K562 (cell line): ENCODE measurements around the gene AFF3. TPM values are rescaled to one million over a fixed set of nuclear protein-coding genes. Genes with fewer than 3 reads are reported as not detected.

Experiments used
- ATAC-seq: fragments of 200-7000 bp; cut with Tn5 transposase; 3 replicates; pipeline ENCODE4 v1.9.1; 2020; ENCODE audit warnings: moderate library complexity
- BruUV-seq: library from RNA; stranded (reverse); fragments of 400-500 nt; replicated peaks from 2 replicates; lab custom pipeline; 2021; lab: Mats Ljungman, UMichigan
- CTCF ChIA-PET: fragments of 300-600 bp; formaldehyde crosslinking; extraction: SDS; loops from one replicate; lab custom pipeline; 2021; ENCODE audit warnings: low intra/inter-chr PET ratio; lab: Yijun Ruan, JAX
- POLR2A ChIA-PET: fragments of 300-600, 350-650 bp; sonication (Branson Sonifier 250); formaldehyde crosslinking; extraction: SDS; loops from one replicate; lab custom pipeline; 2021; ENCODE audit warnings: antibody characterized with exemption, inconsistent platforms; lab: Yijun Ruan, JAX
- DNase-seq, 4 experiments: peaks; one replicate each; pipeline versions ENCODE4 v3.0.0 to v3.0.0-alpha.2; 2011 to 2018; ENCODE audit warnings: low spot score in 3 of 4, mixed read lengths in 3 of 4; ENCODE audit errors: extremely low read depth in 1 of 4
- FAIRE-seq: peaks from 2 replicates; lab custom pipeline; 2011; peaks lifted over from hg19 to GRCh38; lab: Jason Lieb, UNC
- H2AFZ ChIP-seq: 2 replicates; pipeline ENCODE4 v1.6.0; 2011; ENCODE audit warnings: low read depth, low read length, control low read depth, inconsistent platforms
- H3K27ac ChIP-seq: fragments of 200-600 bp; 3 replicates; pipeline ENCODE4 v1.8.0; 2011; ENCODE audit warnings: low read depth, mild to moderate bottlenecking, control low read depth, inconsistent platforms, low read length, moderate library complexity, mixed read lengths; ENCODE audit errors: extremely low read depth
- H3K27me3 ChIP-seq, 2 experiments: fragments of 300-600 bp in 1 of 2; 2 replicates in 1 of 2; 3 replicates in 1 of 2; pipeline versions ENCODE4 v1.6.0 to v1.8.0; 2011; ENCODE audit warnings: inconsistent platforms in 2 of 2, low read length in 2 of 2, mild to moderate bottlenecking in 1 of 2, mixed read lengths in 1 of 2, moderate library complexity in 1 of 2; ENCODE audit not compliant: control insufficient read depth in 2 of 2, insufficient read depth in 2 of 2
- H3K36me3 ChIP-seq: fragments of 300-600 bp; 3 replicates; pipeline ENCODE4 v1.8.0; 2011; ENCODE audit warnings: mild to moderate bottlenecking, low read length, inconsistent platforms; ENCODE audit not compliant: control insufficient read depth, insufficient read depth
- H3K4me1 ChIP-seq, 2 experiments: fragments of 200-600 bp in 1 of 2; replicated peaks in 1 of 2; 2 replicates in 1 of 2; 3 replicates in 1 of 2; pipeline versions ENCODE4 v1.5.1 to v1.8.0; 2011; ENCODE audit warnings: inconsistent platforms in 2 of 2, low read length in 2 of 2, mild to moderate bottlenecking in 1 of 2, mixed read lengths in 1 of 2, moderate library complexity in 1 of 2; ENCODE audit not compliant: control insufficient read depth in 2 of 2, insufficient read depth in 2 of 2
- H3K4me2 ChIP-seq: 2 replicates; pipeline ENCODE4 v1.6.1; 2011; ENCODE audit warnings: low read length, control low read depth, inconsistent platforms, mixed read lengths; ENCODE audit not compliant: insufficient read depth
- H3K4me3 ChIP-seq: fragments of 200-600 bp; sonication (generic), shearing (Covaris generic); 2 replicates; pipeline ENCODE4 v1.5.1; 2016; ENCODE audit warnings: control low read depth, inconsistent platforms
- H3K79me2 ChIP-seq: fragments of 200-600 bp; 3 replicates; pipeline ENCODE4 v1.8.0; 2011; ENCODE audit warnings: low read length, inconsistent platforms; ENCODE audit not compliant: control insufficient read depth, insufficient read depth
- H3K9ac ChIP-seq, 2 experiments: 2 replicates each; pipeline versions ENCODE4 v1.6.0 to v1.6.1; 2011; ENCODE audit warnings: low read depth in 2 of 2, low read length in 2 of 2, control low read depth in 1 of 2, inconsistent platforms in 1 of 2, mild to moderate bottlenecking in 1 of 2, mixed read lengths in 1 of 2; ENCODE audit not compliant: insufficient read depth in 1 of 2
- H3K9me1 ChIP-seq: one replicate; pipeline ENCODE4 v1.6.0; 2011; ENCODE audit warnings: inconsistent platforms, mild to moderate bottlenecking, low read length, moderate library complexity; ENCODE audit not compliant: control insufficient read depth, insufficient read depth
- H3K9me3 ChIP-seq: replicated peaks from 2 replicates; pipeline ENCODE4 v1.5.1; 2011; ENCODE audit warnings: low read depth, low read length, inconsistent platforms; ENCODE audit not compliant: control insufficient read depth, insufficient read depth
- H4K20me1 ChIP-seq: replicated peaks from 2 replicates; pipeline ENCODE4 v1.6.1; 2011; ENCODE audit warnings: low read length, inconsistent platforms, mixed read lengths; ENCODE audit not compliant: control insufficient read depth, insufficient read depth
- C11orf30 ChIP-seq: fragments of 450-650 bp; IDR thresholded peaks from 2 replicates; pipeline ENCODE4 v1.6.1; 2016; ENCODE audit warnings: low read depth, mild to moderate bottlenecking
- FIP1L1 ChIP-seq: fragments of 200-400 bp; formaldehyde crosslinking; IDR thresholded peaks from 2 replicates; pipeline ENCODE4 v1.6.1; 2018; ENCODE audit warnings: mild to moderate bottlenecking, low read depth, low read length; ENCODE audit not compliant: poor library complexity, severe bottlenecking
- MNT ChIP-seq, 2 experiments: fragments of 450-650 bp; conservative IDR thresholded peaks; 2 replicates each; pipeline ENCODE4 v1.6.1; 2017; ENCODE audit warnings: mild to moderate bottlenecking in 2 of 2, moderate library complexity in 2 of 2
- ZNF282 ChIP-seq: sonication (generic); formaldehyde crosslinking; IDR thresholded peaks from 2 replicates; pipeline ENCODE4 v1.8.1; 2023; ENCODE audit warnings: missing genetic modification reagents
- ZNF316 ChIP-seq: fragments of 450-650 bp; IDR thresholded peaks from 2 replicates; pipeline ENCODE4 v1.6.1; 2016
- whole genome bisulfite sequencing: fragments of 100-300 bp; shearing (Covaris generic); methylation state at CpG from one replicate; pipeline ENCODE4 v1.1.6; 2016; ENCODE audit warnings: low coverage, mixed read lengths; ENCODE audit not compliant: insufficient coverage; ENCODE audit errors: missing lambda C conversion rate; 5-methylcytosine and 5-hydroxymethylcytosine counted together
- in situ Hi-C: fragments of 300-500 bp; cut with MboI; formaldehyde crosslinking; loops from 4 replicates; pipeline ENCODE4 v1.15.0; 2018; ENCODE audit warnings: inconsistent platforms, mixed read lengths
- intact Hi-C: fragments of 100-400 bp; cut with micrococcal nuclease; formaldehyde crosslinking; loops from 2 replicates; pipeline ENCODE4 v1.14.2; 2022
- polyA plus RNA-seq, 8 experiments: library from polyadenylated mRNA; depleted of rRNA in 4 of 8; stranded (reverse) in 5 of 8; unstranded in 3 of 8; fragments of >200 nt; fragmentation: Nextera tagmentation in 2 of 8; fragmentation: Illumina TruSeq in 1 of 8; extraction: Ambion mirVana in 2 of 8; extraction: Trizol in 1 of 8; gene quantifications; 2 replicates each; pipeline versions ENCODE4 v1.2.1 to v1.2.3, GENCODE V29; 2011 to 2014; ENCODE audit warnings: inconsistent platforms in 1 of 8, missing spikeins in 1 of 8
- total RNA-seq, 7 experiments: library from RNA; depleted of rRNA in 6 of 7; stranded (reverse); fragments of >200 nt in 6 of 7; fragmentation: Illumina TruSeq in 2 of 7; extraction: Trizol in 2 of 7; gene quantifications; 2 replicates each; pipeline versions ENCODE4 v1.2.1 to v1.2.3, GENCODE V29; 2011 to 2021; ENCODE audit warnings: low replicate concordance in 1 of 7

AFF3 gene
- total and polyA plus RNA-seq, 9 of the 15 experiments (the other 6 are each of a cell fraction or from before 2014, with no cell fraction given) = 0.02 to 0.11 TPM; not detected in 7

GRCh38 chr2:99719102-99719501 lies 423.3 kb downstream of the AFF3 start:
- WGBS = 0% methylated on average over 1 of the region's 1 CpG
- no peak overlapping the region for H3K9ac ChIP-seq
- ATAC-seq (no peak), DNase-seq (no peak), FAIRE-seq (no peak)
- ChIA-PET POLR2A (no interaction called here), CTCF (no interaction called here)
- H3K9me1 ChIP-seq = no peaks in the 10 kb centered on the region
- H3K79me2 ChIP-seq = no peaks in the 10 kb centered on the region
- in situ Hi-C loops = loop anchor here (25.0 kb wide), 1 partner anchor 518 kb away; no protein-coding TSS in a partner anchor
- intact Hi-C loops = no loop called here
- TF ChIP-seq ZNF282 (no peak), C11orf30 (0 out of 2 replicates have a peak, but pooled peaks have one; percentile 10), MNT (conservative IDR thresholded peaks at IDR 0.05) (no peak), FIP1L1 (no peak), ZNF316 (peak; percentile 54)
- no peaks in the 10 kb centered on the region for H3K36me3 ChIP-seq
- no peaks in the 10 kb centered on the region for H3K4me1 ChIP-seq
- H3K27ac ChIP-seq = no peak overlapping the region
- BruUV-seq = no TSS peak
- H3K9me3 ChIP-seq = peaks cover 2% of the 10 kb centered on the region; the same call in 1 of the 2 replicates
- H2AFZ ChIP-seq = no peak overlapping the region
- H3K4me2 ChIP-seq = no peak overlapping the region
- H4K20me1 ChIP-seq = no peaks in the 10 kb centered on the region; the same call in 1 of the 2 replicates
- H3K27me3 ChIP-seq = no peaks in the 10 kb centered on the region; a peak in 2 of 5 replicates
- no peak overlapping the region for H3K4me3 ChIP-seq
